ENCODE data around the gene LAMC1.

DNA sequence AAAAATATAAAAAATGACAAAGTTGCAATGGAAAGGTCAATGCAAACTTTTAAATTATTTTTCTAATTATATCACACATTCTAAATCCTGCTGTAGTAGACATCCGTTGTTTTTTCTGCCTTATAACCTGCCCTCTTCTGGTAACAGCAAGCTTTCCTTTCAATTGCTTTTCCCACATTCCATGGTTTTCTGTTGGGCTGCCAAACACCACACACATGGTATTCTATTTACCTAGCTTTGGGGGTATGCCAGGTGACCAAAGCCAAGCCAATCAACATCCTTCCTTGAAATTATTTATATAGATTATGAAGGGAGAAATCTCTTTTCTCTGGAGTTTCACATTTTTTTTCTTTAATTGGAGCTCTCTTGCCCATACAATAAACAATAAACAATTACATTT lies 3.4 kb upstream of the LAMC1 start:
- TF ChIP-seq, protein P1, sequence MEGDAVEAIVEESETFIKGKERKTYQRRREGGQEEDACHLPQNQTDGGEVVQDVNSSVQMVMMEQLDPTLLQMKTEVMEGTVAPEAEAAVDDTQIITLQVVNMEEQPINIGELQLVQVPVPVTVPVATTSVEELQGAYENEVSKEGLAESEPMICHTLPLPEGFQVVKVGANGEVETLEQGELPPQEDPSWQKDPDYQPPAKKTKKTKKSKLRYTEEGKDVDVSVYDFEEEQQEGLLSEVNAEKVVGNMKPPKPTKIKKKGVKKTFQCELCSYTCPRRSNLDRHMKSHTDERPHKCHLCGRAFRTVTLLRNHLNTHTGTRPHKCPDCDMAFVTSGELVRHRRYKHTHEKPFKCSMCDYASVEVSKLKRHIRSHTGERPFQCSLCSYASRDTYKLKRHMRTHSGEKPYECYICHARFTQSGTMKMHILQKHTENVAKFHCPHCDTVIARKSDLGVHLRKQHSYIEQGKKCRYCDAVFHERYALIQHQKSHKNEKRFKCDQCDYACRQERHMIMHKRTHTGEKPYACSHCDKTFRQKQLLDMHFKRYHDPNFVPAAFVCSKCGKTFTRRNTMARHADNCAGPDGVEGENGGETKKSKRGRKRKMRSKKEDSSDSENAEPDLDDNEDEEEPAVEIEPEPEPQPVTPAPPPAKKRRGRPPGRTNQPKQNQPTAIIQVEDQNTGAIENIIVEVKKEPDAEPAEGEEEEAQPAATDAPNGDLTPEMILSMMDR (optimal IDR thresholded peaks at IDR 0.05 in 1 of 3, IDR thresholded peaks at IDR 0.05 in 1 of 3, conservative IDR thresholded peaks at IDR 0.05 in 1 of 3; ENCODE audit: extremely low read depth in 1 of 3, insufficient read depth in 2 of 3, low read length in 3 of 3) = peak in 1 of 3 experiments; percentile 24
- TF ChIP-seq EZH2 (IDR thresholded peaks at IDR 0.05; ENCODE audit: low read length) = no peak

Data from keratinocyte (primary cell).